ENCODE results near the gene ATXN1.

GRCh38 chr6:16608444-16608843 is 152.8 kb downstream of the ATXN1 start:
- TF ChIP-seq CTCF (conservative IDR thresholded peaks at IDR 0.05; ENCODE audit: low read depth, low read length) (no peak), EZH2 (IDR thresholded peaks at IDR 0.05; ENCODE audit: borderline replicate concordance, low read depth, low read length, poor library complexity, severe bottlenecking) (no peak)
